ENCODE data around the gene ADIPOQ.
"Not testable (repeated sequence)": the region's sequence is repeated elsewhere in the genome, so short reads cannot be mapped to it uniquely, and the experiment has no call there.

The ADIPOQ gene

DNA sequence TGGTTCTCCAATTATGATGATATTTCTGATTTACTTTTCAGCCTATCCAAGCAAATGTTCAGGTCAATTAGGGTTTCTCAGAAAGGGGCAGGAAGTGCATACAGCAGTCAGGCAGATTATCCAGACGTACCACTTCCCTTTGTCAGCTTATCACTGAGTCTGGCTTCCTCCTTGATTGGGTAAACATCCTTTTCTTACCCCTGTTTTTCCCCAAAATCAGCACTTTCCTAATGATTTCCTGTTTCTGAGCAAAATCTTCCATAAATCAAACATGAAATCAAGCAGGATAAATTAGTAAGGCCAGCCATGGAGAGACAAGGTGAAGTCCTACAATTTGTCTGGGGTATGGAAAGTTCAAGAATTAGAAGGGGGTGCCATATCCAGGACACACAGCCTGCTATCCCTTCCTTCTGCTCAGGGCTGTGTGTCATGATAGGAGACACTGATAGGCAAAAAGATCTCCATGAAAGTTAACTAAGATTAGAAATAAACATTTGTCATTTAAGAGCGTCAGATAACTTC is 29.0 kb downstream of the ADIPOQ start:
- TF ChIP-seq, protein P1, sequence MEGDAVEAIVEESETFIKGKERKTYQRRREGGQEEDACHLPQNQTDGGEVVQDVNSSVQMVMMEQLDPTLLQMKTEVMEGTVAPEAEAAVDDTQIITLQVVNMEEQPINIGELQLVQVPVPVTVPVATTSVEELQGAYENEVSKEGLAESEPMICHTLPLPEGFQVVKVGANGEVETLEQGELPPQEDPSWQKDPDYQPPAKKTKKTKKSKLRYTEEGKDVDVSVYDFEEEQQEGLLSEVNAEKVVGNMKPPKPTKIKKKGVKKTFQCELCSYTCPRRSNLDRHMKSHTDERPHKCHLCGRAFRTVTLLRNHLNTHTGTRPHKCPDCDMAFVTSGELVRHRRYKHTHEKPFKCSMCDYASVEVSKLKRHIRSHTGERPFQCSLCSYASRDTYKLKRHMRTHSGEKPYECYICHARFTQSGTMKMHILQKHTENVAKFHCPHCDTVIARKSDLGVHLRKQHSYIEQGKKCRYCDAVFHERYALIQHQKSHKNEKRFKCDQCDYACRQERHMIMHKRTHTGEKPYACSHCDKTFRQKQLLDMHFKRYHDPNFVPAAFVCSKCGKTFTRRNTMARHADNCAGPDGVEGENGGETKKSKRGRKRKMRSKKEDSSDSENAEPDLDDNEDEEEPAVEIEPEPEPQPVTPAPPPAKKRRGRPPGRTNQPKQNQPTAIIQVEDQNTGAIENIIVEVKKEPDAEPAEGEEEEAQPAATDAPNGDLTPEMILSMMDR (conservative IDR thresholded peaks at IDR 0.05; ENCODE audit: control insufficient read depth, insufficient read depth, low read depth, low read length), result no peak
- H3K4me3 ChIP-seq (ENCODE audit: control insufficient read depth, low read depth, low read length), result no peak overlapping the region
- DNase-seq (ENCODE audit: low read depth), result no peak

DNA sequence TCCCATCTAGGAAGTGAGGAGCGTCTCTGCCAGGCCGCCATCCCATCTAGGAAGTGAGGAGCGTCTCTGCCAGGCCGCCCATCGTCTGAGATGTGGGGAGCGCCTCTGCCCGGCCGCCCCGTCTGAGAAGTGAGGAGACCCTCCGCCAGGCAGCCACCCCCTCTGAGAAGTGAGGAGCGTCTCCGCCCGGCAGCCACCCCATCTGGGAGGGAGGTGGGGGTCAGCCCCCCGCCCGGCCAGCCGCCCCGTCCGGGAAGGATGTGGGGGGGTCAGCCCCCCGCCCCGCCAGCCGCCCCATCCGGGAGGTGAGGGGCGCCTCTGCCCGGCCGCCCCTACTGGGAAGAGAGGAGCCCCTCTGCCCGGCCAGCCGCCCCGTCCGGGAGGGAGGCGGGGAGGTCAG is 31.3 kb downstream of the ADIPOQ start:
- DNase-seq (ENCODE audit: low read depth); H3K4me3 ChIP-seq (ENCODE audit: control insufficient read depth, low read depth, low read length): not testable (repeated sequence)

DNA sequence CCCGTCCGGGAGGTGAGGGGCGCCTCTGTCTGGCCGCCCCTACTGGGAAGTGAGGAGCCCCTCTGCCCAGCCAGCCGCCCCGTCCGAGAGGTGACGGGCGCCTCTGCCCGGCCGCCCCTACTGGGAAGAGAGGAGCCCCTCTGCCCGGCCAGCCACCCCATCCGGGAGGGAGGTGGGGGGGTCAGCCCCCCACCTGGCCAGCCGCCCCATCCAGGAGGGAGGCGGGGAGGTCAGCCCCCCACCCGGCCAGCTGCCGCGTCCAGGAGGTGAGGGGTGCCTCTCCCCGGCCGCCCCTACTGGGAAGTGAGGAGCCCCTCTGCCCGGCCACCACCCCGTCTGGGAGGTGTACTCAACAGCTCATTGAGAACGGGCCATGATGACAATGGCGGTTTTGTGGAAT is 31.7 kb downstream of the ADIPOQ start:
- DNase-seq (ENCODE audit: low read depth); H3K4me3 ChIP-seq (ENCODE audit: control insufficient read depth, low read depth, low read length): not testable (repeated sequence)

DNA sequence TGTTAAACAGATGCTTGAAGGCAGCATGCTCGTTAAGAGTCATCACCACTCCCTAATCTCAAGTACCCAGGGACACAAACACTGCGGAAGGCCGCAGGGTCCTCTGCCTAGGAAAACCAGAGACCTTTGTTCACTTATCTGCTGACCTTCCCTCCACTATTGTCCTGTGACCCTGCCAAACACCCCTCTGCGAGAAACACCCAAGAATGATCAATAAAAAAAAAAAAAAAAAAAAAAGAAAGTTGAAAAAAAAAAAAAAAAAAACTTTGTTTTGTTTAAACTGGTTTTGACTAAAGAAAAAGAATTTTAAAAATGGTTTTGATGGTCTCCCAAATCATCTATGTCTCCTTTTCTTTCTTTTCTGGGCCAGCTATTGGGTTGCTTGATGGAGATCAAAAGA is 32.3 kb downstream of the ADIPOQ start:
- H3K4me3 ChIP-seq (ENCODE audit: control insufficient read depth, low read depth, low read length); DNase-seq (ENCODE audit: low read depth): not testable (repeated sequence)

DNA sequence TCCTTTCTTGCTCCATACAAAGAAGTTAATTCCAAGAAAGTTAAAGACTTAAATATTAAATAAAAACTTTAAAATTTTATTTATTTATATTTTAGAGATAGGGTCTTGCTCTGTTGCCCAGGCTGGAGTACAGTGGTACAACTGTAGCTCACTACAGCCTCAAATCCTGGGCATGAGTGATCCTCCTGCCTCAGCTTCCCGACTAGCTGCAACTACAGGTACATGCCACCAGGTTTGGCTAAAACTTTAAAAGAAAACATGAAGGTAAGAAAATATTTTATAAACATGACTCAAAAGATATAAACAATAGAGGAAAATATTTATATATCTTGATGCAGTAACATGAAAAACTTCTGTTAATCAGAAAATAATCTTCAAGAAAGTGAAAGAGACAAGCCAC is 33.2 kb downstream of the ADIPOQ start:
- no peak overlapping the region for H3K4me3 ChIP-seq (ENCODE audit: control insufficient read depth, low read depth, low read length)
- TF ChIP-seq, protein P1 (conservative IDR thresholded peaks at IDR 0.05; ENCODE audit: control insufficient read depth, insufficient read depth, low read depth, low read length), result no peak
- DNase-seq (ENCODE audit: low read depth), result no peak

DNA sequence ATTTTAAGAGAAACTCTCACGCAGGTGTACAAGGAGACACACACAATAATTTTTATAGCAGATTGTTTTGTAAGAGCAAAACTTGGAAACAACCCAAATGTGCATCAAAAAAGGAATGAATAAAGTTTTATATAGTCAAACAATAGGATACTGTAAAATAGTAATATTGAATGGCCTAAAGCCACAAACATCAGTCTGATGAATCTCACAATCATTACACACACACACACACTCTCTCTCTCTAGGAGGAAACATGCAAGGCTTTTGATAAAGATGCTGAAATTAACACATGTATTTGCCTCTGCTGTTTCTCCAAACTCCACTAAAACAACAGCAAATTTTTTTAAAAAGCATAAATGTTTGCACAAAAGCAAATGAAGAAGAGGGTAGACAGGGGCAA is 37.3 kb downstream of the ADIPOQ start:
- TF ChIP-seq, protein P1 (conservative IDR thresholded peaks at IDR 0.05; ENCODE audit: control insufficient read depth, insufficient read depth, low read depth, low read length), result no peak
- no peak for DNase-seq (ENCODE audit: low read depth)
- H3K4me3 ChIP-seq (ENCODE audit: control insufficient read depth, low read depth, low read length), result no peak overlapping the region

DNA sequence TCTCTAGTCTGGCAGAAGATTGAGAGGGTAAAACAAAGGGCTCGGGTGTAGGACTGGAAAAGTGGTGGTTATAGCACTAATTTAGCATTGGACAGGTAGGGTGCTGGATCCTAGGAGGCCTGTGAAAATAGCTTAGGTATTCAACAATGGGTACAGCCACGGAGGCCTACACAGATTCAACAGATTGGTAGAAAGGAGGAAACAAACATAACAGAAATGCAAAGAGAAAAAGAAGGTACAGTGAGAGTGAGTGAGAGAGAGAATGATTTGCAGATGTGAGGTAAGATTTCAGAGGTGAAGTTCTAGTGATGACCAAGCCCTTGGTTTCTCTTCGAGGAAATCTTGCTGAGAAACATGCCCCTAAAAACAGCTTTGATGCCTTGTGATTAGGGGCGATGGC is 37.9 kb downstream of the ADIPOQ start:
- TF ChIP-seq, protein P1 (conservative IDR thresholded peaks at IDR 0.05; ENCODE audit: control insufficient read depth, insufficient read depth, low read depth, low read length), result no peak
- H3K4me3 ChIP-seq (ENCODE audit: control insufficient read depth, low read depth, low read length), result no peak overlapping the region
- DNase-seq (ENCODE audit: low read depth), result no peak

DNA sequence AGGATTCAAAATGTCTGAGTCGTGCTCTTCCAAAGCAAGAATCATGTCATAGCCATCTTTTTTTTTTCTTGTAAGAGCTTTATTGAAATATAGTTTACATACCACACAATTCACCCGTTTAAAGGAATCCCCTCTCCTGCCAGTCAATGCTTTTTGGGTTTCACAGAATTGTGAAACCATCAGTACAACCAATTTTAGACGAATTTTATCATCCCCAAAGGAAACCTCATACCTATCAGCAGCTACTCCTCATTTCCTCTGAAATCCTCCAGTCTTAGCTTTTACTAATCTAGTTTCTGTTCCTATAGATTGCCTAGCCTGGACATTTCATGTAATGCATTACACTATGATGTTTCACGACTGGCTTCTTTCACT is 39.6 kb downstream of the ADIPOQ start:
- no peak for DNase-seq (ENCODE audit: low read depth)
- TF ChIP-seq, protein P1 (conservative IDR thresholded peaks at IDR 0.05; ENCODE audit: control insufficient read depth, insufficient read depth, low read depth, low read length), result no peak

More for the DNA sequence above, 39.6 kb downstream of the ADIPOQ start:
- no peak overlapping the region for H3K4me3 ChIP-seq (ENCODE audit: control insufficient read depth, low read depth, low read length)
